ENCODE measurements around the gene MAD1L1. TPM values are rescaled to one million over a fixed set of nuclear protein-coding genes. Genes with fewer than 3 reads are reported as not detected.

Gene MAD1L1
- total and polyA plus RNA-seq, 8 donors: 12.8 to 469 (median 27.3) TPM

- Histone ChIP-seq H3K4me3 (no peak overlapping the region), H3K27me3 (no peaks in the 10 kb centered on the region), H3K9me3 (no peaks in the 10 kb centered on the region), H3K36me3 (peaks cover 0 to 32% (median 16%) of the 10 kb centered on the region in 4 donors), H3K27ac (no peak overlapping the region), H3K4me1 (no peaks in the 10 kb centered on the region)
- intact Hi-C loops (cut with DNase I; ENCODE audit: low total_unique reads): no loop called here
- TF ChIP-seq POLR2A (IDR thresholded peaks at IDR 0.05) (no peak), POLR2AphosphoS5 (IDR thresholded peaks at IDR 0.05) (no peak), EP300 (IDR thresholded peaks at IDR 0.05) (no peak)
- TF ChIP-seq, protein P1, sequence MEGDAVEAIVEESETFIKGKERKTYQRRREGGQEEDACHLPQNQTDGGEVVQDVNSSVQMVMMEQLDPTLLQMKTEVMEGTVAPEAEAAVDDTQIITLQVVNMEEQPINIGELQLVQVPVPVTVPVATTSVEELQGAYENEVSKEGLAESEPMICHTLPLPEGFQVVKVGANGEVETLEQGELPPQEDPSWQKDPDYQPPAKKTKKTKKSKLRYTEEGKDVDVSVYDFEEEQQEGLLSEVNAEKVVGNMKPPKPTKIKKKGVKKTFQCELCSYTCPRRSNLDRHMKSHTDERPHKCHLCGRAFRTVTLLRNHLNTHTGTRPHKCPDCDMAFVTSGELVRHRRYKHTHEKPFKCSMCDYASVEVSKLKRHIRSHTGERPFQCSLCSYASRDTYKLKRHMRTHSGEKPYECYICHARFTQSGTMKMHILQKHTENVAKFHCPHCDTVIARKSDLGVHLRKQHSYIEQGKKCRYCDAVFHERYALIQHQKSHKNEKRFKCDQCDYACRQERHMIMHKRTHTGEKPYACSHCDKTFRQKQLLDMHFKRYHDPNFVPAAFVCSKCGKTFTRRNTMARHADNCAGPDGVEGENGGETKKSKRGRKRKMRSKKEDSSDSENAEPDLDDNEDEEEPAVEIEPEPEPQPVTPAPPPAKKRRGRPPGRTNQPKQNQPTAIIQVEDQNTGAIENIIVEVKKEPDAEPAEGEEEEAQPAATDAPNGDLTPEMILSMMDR (IDR thresholded peaks at IDR 0.05): no peak
- DNase-seq: no peak
- 81 to 88% (median 85%) methylated on average over 27 to 28 of the region's 28 CpGs for WGBS, 5 donors
Observed at GRCh38 chr7:1957471-1958225, 275.1 kb downstream of the MAD1L1 start.

GRCh38 chr7:1956611-1957470, 275.9 kb downstream of the MAD1L1 start:
- intact Hi-C loops (cut with DNase I; ENCODE audit: low total_unique reads): no loop called here
- Histone ChIP-seq H3K4me3 (no peak overlapping the region), H3K4me1 (no peaks in the 10 kb centered on the region), H3K36me3 (peaks cover 0 to 35% (median 16%) of the 10 kb centered on the region in 4 donors), H3K9me3 (no peaks in the 10 kb centered on the region), H3K27me3 (no peaks in the 10 kb centered on the region), H3K27ac (no peak overlapping the region)
- no peak for TF ChIP-seq POLR2AphosphoS5 (IDR thresholded peaks at IDR 0.05)
- TF ChIP-seq, protein P1 (IDR thresholded peaks at IDR 0.05): no peak
- no peak for TF ChIP-seq POLR2A (IDR thresholded peaks at IDR 0.05)
- TF ChIP-seq EP300 (IDR thresholded peaks at IDR 0.05): no peak
- 93 to 95% (median 94%) methylated on average over 20 to 30 of the region's 30 CpGs for WGBS, 5 donors
- no peak for DNase-seq

- TF ChIP-seq POLR2AphosphoS5 (IDR thresholded peaks at IDR 0.05) (no peak), POLR2A (IDR thresholded peaks at IDR 0.05) (no peak), EP300 (IDR thresholded peaks at IDR 0.05) (no peak)
- TF ChIP-seq, protein P1 (IDR thresholded peaks at IDR 0.05): no peak
- intact Hi-C loops (cut with DNase I; ENCODE audit: low total_unique reads): no loop called here
- 75 to 95% (median 94%) methylated on average over 2 to 8 of the region's 8 CpGs for WGBS, 5 donors
- H3K36me3 ChIP-seq: peaks cover 0 to 38% (median 16%) of the 10 kb centered on the region in 4 donors
- no peaks in the 10 kb centered on the region for H3K9me3 ChIP-seq
- no peak overlapping the region for H3K4me3 ChIP-seq
- no peak for DNase-seq
- H3K4me1 ChIP-seq: peaks cover 0 to 6% (median 2%) of the 10 kb centered on the region in 4 donors
- H3K27ac ChIP-seq: no peak overlapping the region
- H3K27me3 ChIP-seq: no peaks in the 10 kb centered on the region
Observed at GRCh38 chr7:1956141-1956540, 276.6 kb downstream of the MAD1L1 start.

DNA sequence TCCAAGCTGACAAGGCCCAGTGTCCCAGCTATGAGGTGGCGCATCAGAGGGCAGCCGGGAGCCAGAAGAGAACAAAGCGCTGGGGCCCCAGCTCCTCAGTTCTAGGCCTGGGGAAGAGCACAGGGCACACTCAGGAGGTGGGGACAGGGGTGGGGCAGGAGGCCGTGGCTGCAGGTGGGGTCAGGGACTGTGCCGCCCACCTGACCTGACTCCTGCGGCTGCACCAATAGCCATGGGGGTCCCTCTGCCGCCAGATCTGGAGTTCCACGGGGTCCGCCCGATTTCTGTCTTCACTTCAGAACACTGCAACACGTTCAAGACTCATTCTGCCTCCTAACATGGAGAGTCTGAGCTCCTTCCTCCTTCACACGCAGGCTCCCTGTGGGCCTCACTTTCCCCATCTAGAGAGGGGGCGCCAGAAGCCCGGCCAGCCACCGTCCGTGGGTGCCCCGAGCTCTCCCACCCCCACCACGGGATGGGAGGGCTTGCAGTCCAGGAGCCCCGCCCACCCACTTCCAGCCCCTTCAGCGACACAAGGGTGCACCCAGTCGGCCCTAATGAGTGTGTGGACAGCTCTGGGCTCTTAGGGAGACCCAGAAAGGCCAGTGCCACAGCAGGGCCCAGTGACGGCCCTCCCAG, 278.3 kb downstream of the MAD1L1 start:
- peaks cover 0 to 38% (median 16%) of the 10 kb centered on the region in 4 donors for H3K36me3 ChIP-seq
- peaks cover 0 to 12% (median 4%) of the 10 kb centered on the region in 4 donors for H3K4me1 ChIP-seq
- H3K27me3 ChIP-seq: no peaks in the 10 kb centered on the region
- no peak overlapping the region for H3K27ac ChIP-seq
- no peak for DNase-seq
- H3K4me3 ChIP-seq: no peak overlapping the region
- TF ChIP-seq POLR2AphosphoS5 (IDR thresholded peaks at IDR 0.05) (no peak), POLR2A (IDR thresholded peaks at IDR 0.05) (no peak), EP300 (IDR thresholded peaks at IDR 0.05) (no peak)
- TF ChIP-seq, protein P1 (IDR thresholded peaks at IDR 0.05): no peak
- intact Hi-C loops (cut with DNase I; ENCODE audit: low total_unique reads): no loop called here
- 76 to 90% (median 87%) methylated on average over 18 to 22 of the region's 22 CpGs for WGBS, 5 donors
- H3K9me3 ChIP-seq: no peaks in the 10 kb centered on the region
